Measurements from ENCODE around the gene MDGA2.

MDGA2 gene

GRCh38 chr14:47120645-47121044 is 554.8 kb downstream of the MDGA2 start:
- H3K9ac ChIP-seq (ENCODE audit: low read length), result no peak overlapping the region
- no peaks in the 10 kb centered on the region for H3K36me3 ChIP-seq (ENCODE audit: control insufficient read depth in 1 of 2, insufficient read depth in 2 of 2, low read depth in 1 of 2, low read length in 2 of 2)
- H2BK5ac ChIP-seq (ENCODE audit: low read depth, low read length, poor library complexity, severe bottlenecking), result no peak overlapping the region
- H3K4me2 ChIP-seq (ENCODE audit: low read length, poor library complexity, severe bottlenecking), result no peak overlapping the region
- H3K14ac ChIP-seq (ENCODE audit: low read length in 2 of 2), result no peak overlapping the region
- no peak overlapping the region for H2BK15ac ChIP-seq (ENCODE audit: low read depth, poor library complexity, severe bottlenecking)
- no peak overlapping the region for H4K8ac ChIP-seq (ENCODE audit: low read length)
- H4K91ac ChIP-seq (ENCODE audit: low read length), result no peak overlapping the region
- H2BK12ac ChIP-seq (ENCODE audit: low read length in 2 of 2), result no peak overlapping the region
- H2AFZ ChIP-seq (ENCODE audit: low read depth, low read length), result no peak overlapping the region
- H3K23ac ChIP-seq (ENCODE audit: low read length in 2 of 2), result no peak overlapping the region
- H3K27ac ChIP-seq (ENCODE audit: low read length, poor library complexity, severe bottlenecking), result no peak overlapping the region
- no peak overlapping the region for H3K4ac ChIP-seq (ENCODE audit: low read depth in 1 of 2, low read length in 2 of 2)
- H3K79me1 ChIP-seq (replicated peaks; ENCODE audit: low read length, poor library complexity, severe bottlenecking), result no peaks in the 10 kb centered on the region
- H3K18ac ChIP-seq (ENCODE audit: low read depth in 1 of 2, low read length in 2 of 2), result no peak overlapping the region
- no peak overlapping the region for H2BK120ac ChIP-seq (ENCODE audit: low read depth, low read length)
- DNase-seq, result no peak
- no peak overlapping the region for H3K4me3 ChIP-seq (ENCODE audit: insufficient read depth in 1 of 2, low read depth in 1 of 2, low read length in 2 of 2)
- H3K27me3 ChIP-seq (ENCODE audit: control insufficient read depth in 1 of 2, insufficient read depth in 1 of 2, low read length in 2 of 2), result no peaks in the 10 kb centered on the region
- no peak overlapping the region for H2AK5ac ChIP-seq (ENCODE audit: low read length, severe bottlenecking)
- WGBS, result no CpG with 5 or more reads among the region's 2 CpGs
- no peaks in the 10 kb centered on the region for H3K9me3 ChIP-seq (ENCODE audit: control insufficient read depth, low read length)
- no peaks in the 10 kb centered on the region for H3K4me1 ChIP-seq (ENCODE audit: control insufficient read depth, insufficient read depth, low read depth, low read length)

- Histone ChIP-seq H3K14ac (ENCODE audit: low read length in 2 of 2) (no peak overlapping the region), H2AFZ (ENCODE audit: low read depth, low read length) (no peak overlapping the region), H3K27me3 (ENCODE audit: control insufficient read depth in 1 of 2, insufficient read depth in 1 of 2, low read length in 2 of 2) (no peaks in the 10 kb centered on the region), H3K9me3 (ENCODE audit: control insufficient read depth, low read length) (no peaks in the 10 kb centered on the region), H2BK120ac (ENCODE audit: low read depth, low read length) (no peak overlapping the region), H3K4ac (ENCODE audit: low read depth in 1 of 2, low read length in 2 of 2) (no peak overlapping the region), H4K8ac (ENCODE audit: low read length) (no peak overlapping the region), H3K4me2 (ENCODE audit: low read length, poor library complexity, severe bottlenecking) (no peak overlapping the region), H3K18ac (ENCODE audit: low read depth in 1 of 2, low read length in 2 of 2) (no peak overlapping the region), H3K27ac (ENCODE audit: low read length, poor library complexity, severe bottlenecking) (no peak overlapping the region), H3K4me3 (ENCODE audit: insufficient read depth in 1 of 2, low read depth in 1 of 2, low read length in 2 of 2) (no peak overlapping the region), H2AK5ac (ENCODE audit: low read length, severe bottlenecking) (no peak overlapping the region), H3K79me1 (replicated peaks; ENCODE audit: low read length, poor library complexity, severe bottlenecking) (no peaks in the 10 kb centered on the region), H3K23ac (ENCODE audit: low read length in 2 of 2) (no peak overlapping the region), H2BK12ac (ENCODE audit: low read length in 2 of 2) (no peak overlapping the region), H2BK15ac (ENCODE audit: low read depth, poor library complexity, severe bottlenecking) (no peak overlapping the region), H3K36me3 (ENCODE audit: control insufficient read depth in 1 of 2, insufficient read depth in 2 of 2, low read depth in 1 of 2, low read length in 2 of 2) (no peaks in the 10 kb centered on the region), H2BK5ac (ENCODE audit: low read depth, low read length, poor library complexity, severe bottlenecking) (no peak overlapping the region), H4K91ac (ENCODE audit: low read length) (no peak overlapping the region), H3K9ac (ENCODE audit: low read length) (no peak overlapping the region), H3K4me1 (ENCODE audit: control insufficient read depth, insufficient read depth, low read depth, low read length) (no peaks in the 10 kb centered on the region)
- no peak for DNase-seq
- 25% methylated on average over 2 of the region's 2 CpGs for WGBS
Measured at GRCh38 chr14:47103771-47104170, 571.6 kb downstream of the MDGA2 start.

GRCh38 chr14:47102472-47102871 is 572.9 kb downstream of the MDGA2 start:
- H2BK120ac ChIP-seq (ENCODE audit: low read depth, low read length), result no peak overlapping the region
- no peak overlapping the region for H3K14ac ChIP-seq (ENCODE audit: low read length in 2 of 2)
- H3K27ac ChIP-seq (ENCODE audit: low read length, poor library complexity, severe bottlenecking), result no peak overlapping the region
- no peak overlapping the region for H4K91ac ChIP-seq (ENCODE audit: low read length)
- WGBS, result 90% methylated on average over 3 of the region's 3 CpGs
- H2AFZ ChIP-seq (ENCODE audit: low read depth, low read length), result no peak overlapping the region
- no peaks in the 10 kb centered on the region for H3K27me3 ChIP-seq (ENCODE audit: control insufficient read depth in 1 of 2, insufficient read depth in 1 of 2, low read length in 2 of 2)
- no peaks in the 10 kb centered on the region for H3K36me3 ChIP-seq (ENCODE audit: control insufficient read depth in 1 of 2, insufficient read depth in 2 of 2, low read depth in 1 of 2, low read length in 2 of 2)
- no peak overlapping the region for H4K8ac ChIP-seq (ENCODE audit: low read length)
- no peaks in the 10 kb centered on the region for H3K79me1 ChIP-seq (replicated peaks; ENCODE audit: low read length, poor library complexity, severe bottlenecking)
- H3K4me1 ChIP-seq (ENCODE audit: control insufficient read depth, insufficient read depth, low read depth, low read length), result no peaks in the 10 kb centered on the region
- H2BK5ac ChIP-seq (ENCODE audit: low read depth, low read length, poor library complexity, severe bottlenecking), result no peak overlapping the region
- no peak overlapping the region for H2AK5ac ChIP-seq (ENCODE audit: low read length, severe bottlenecking)
- H3K4me2 ChIP-seq (ENCODE audit: low read length, poor library complexity, severe bottlenecking), result no peak overlapping the region
- DNase-seq, result no peak
- H3K4ac ChIP-seq (ENCODE audit: low read depth in 1 of 2, low read length in 2 of 2), result no peak overlapping the region
- H3K9me3 ChIP-seq (ENCODE audit: control insufficient read depth, low read length), result no peaks in the 10 kb centered on the region
- no peak overlapping the region for H3K4me3 ChIP-seq (ENCODE audit: insufficient read depth in 1 of 2, low read depth in 1 of 2, low read length in 2 of 2)
- H2BK12ac ChIP-seq (ENCODE audit: low read length in 2 of 2), result no peak overlapping the region
- H3K9ac ChIP-seq (ENCODE audit: low read length), result no peak overlapping the region
- H2BK15ac ChIP-seq (ENCODE audit: low read depth, poor library complexity, severe bottlenecking), result no peak overlapping the region
- no peak overlapping the region for H3K18ac ChIP-seq (ENCODE audit: low read depth in 1 of 2, low read length in 2 of 2)
- no peak overlapping the region for H3K23ac ChIP-seq (ENCODE audit: low read length in 2 of 2)

GRCh38 chr14:47085678-47086077 is 589.7 kb downstream of the MDGA2 start:
- no peaks in the 10 kb centered on the region for H3K27me3 ChIP-seq (ENCODE audit: control insufficient read depth in 1 of 2, insufficient read depth in 1 of 2, low read length in 2 of 2)
- no peak for DNase-seq
- H3K18ac ChIP-seq (ENCODE audit: low read depth in 1 of 2, low read length in 2 of 2), result no peak overlapping the region
- WGBS, result no CpG with 5 or more reads among the region's 1 CpG
- no peaks in the 10 kb centered on the region for H3K36me3 ChIP-seq (ENCODE audit: control insufficient read depth in 1 of 2, insufficient read depth in 2 of 2, low read depth in 1 of 2, low read length in 2 of 2)
- H2BK120ac ChIP-seq (ENCODE audit: low read depth, low read length), result no peak overlapping the region
- H2AK5ac ChIP-seq (ENCODE audit: low read length, severe bottlenecking), result no peak overlapping the region
- no peak overlapping the region for H3K4ac ChIP-seq (ENCODE audit: low read depth in 1 of 2, low read length in 2 of 2)
- no peak overlapping the region for H3K23ac ChIP-seq (ENCODE audit: low read length in 2 of 2)
- no peak overlapping the region for H3K27ac ChIP-seq (ENCODE audit: low read length, poor library complexity, severe bottlenecking)
- no peak overlapping the region for H2BK12ac ChIP-seq (ENCODE audit: low read length in 2 of 2)
- no peak overlapping the region for H4K8ac ChIP-seq (ENCODE audit: low read length)
- H3K79me1 ChIP-seq (replicated peaks; ENCODE audit: low read length, poor library complexity, severe bottlenecking), result no peaks in the 10 kb centered on the region
- H3K4me1 ChIP-seq (ENCODE audit: control insufficient read depth, insufficient read depth, low read depth, low read length), result no peaks in the 10 kb centered on the region
- no peak overlapping the region for H3K4me3 ChIP-seq (ENCODE audit: insufficient read depth in 1 of 2, low read depth in 1 of 2, low read length in 2 of 2)
- H3K9ac ChIP-seq (ENCODE audit: low read length), result no peak overlapping the region
- H2AFZ ChIP-seq (ENCODE audit: low read depth, low read length), result no peak overlapping the region
- no peak overlapping the region for H2BK15ac ChIP-seq (ENCODE audit: low read depth, poor library complexity, severe bottlenecking)
- H3K9me3 ChIP-seq (ENCODE audit: control insufficient read depth, low read length), result peaks cover 3% of the 10 kb centered on the region
- H2BK5ac ChIP-seq (ENCODE audit: low read depth, low read length, poor library complexity, severe bottlenecking), result no peak overlapping the region
- H4K91ac ChIP-seq (ENCODE audit: low read length), result no peak overlapping the region
- no peak overlapping the region for H3K4me2 ChIP-seq (ENCODE audit: low read length, poor library complexity, severe bottlenecking)
- H3K14ac ChIP-seq (ENCODE audit: low read length in 2 of 2), result no peak overlapping the region
